Measurements from ENCODE around the gene CBFB.

Gene CBFB

GRCh38 chr16:67011274-67011673 is 17.7 kb upstream of the CBFB start:
- peaks cover 41% of the 10 kb centered on the region for H3K4me1 Mint-ChIP-seq (ENCODE audit: low read depth)
- H3K4me3 Mint-ChIP-seq: peak overlapping the region; percentile 75
- no peak overlapping the region for H3K27ac Mint-ChIP-seq
- peaks cover 19% of the 10 kb centered on the region for H3K36me3 Mint-ChIP-seq (ENCODE audit: low read depth)
- H3K9me3 Mint-ChIP-seq: no peaks in the 10 kb centered on the region
- H3K27me3 Mint-ChIP-seq (ENCODE audit: low read depth): no peaks in the 10 kb centered on the region
- DNase-seq (ENCODE audit: low spot score): no peak

- Mint-ChIP-seq H3K4me3 (peak overlapping the region; percentile 90), H3K27me3 (ENCODE audit: low read depth) (no peaks in the 10 kb centered on the region), H3K27ac (peak overlapping the region; percentile 85), H3K36me3 (ENCODE audit: low read depth) (peaks cover 13% of the 10 kb centered on the region), H3K9me3 (no peaks in the 10 kb centered on the region), H3K4me1 (ENCODE audit: low read depth) (peaks cover 50% of the 10 kb centered on the region)
- no peak for DNase-seq (ENCODE audit: low spot score)
These were observed 15.6 kb upstream of the CBFB start for GRCh38 chr16:67013233-67013822.

GRCh38 chr16:67013823-67014633 is 14.9 kb upstream of the CBFB start:
- DNase-seq (ENCODE audit: low spot score): peak; percentile 90
- Mint-ChIP-seq H3K4me1 (ENCODE audit: low read depth) (peaks cover 45% of the 10 kb centered on the region), H3K36me3 (ENCODE audit: low read depth) (peaks cover 8% of the 10 kb centered on the region), H3K27me3 (ENCODE audit: low read depth) (no peaks in the 10 kb centered on the region), H3K9me3 (no peaks in the 10 kb centered on the region), H3K4me3 (peak overlapping the region; percentile 92), H3K27ac (peak overlapping the region; percentile 94)

GRCh38 chr16:67014634-67015312 is 14.2 kb upstream of the CBFB start:
- peak overlapping the region; percentile 94 for H3K27ac Mint-ChIP-seq
- peaks cover 39% of the 10 kb centered on the region for H3K4me1 Mint-ChIP-seq (ENCODE audit: low read depth)
- no peaks in the 10 kb centered on the region for H3K9me3 Mint-ChIP-seq
- peaks cover 7% of the 10 kb centered on the region for H3K36me3 Mint-ChIP-seq (ENCODE audit: low read depth)
- H3K27me3 Mint-ChIP-seq (ENCODE audit: low read depth): no peaks in the 10 kb centered on the region
- no peak for DNase-seq (ENCODE audit: low spot score)
- H3K4me3 Mint-ChIP-seq: peak overlapping the region; percentile 92

GRCh38 chr16:67015313-67015731 is 13.6 kb upstream of the CBFB start:
- H3K4me3 Mint-ChIP-seq: no peak overlapping the region
- no peaks in the 10 kb centered on the region for H3K9me3 Mint-ChIP-seq
- no peak for DNase-seq (ENCODE audit: low spot score)
- no peaks in the 10 kb centered on the region for H3K27me3 Mint-ChIP-seq (ENCODE audit: low read depth)
- peaks cover 37% of the 10 kb centered on the region for H3K4me1 Mint-ChIP-seq (ENCODE audit: low read depth)
- H3K36me3 Mint-ChIP-seq (ENCODE audit: low read depth): peaks cover 6% of the 10 kb centered on the region
- H3K27ac Mint-ChIP-seq: peak overlapping the region; percentile 94

- Mint-ChIP-seq H3K36me3 (ENCODE audit: low read depth) (peaks cover 6% of the 10 kb centered on the region), H3K4me3 (no peak overlapping the region), H3K27ac (peak overlapping the region; percentile 67), H3K9me3 (no peaks in the 10 kb centered on the region), H3K4me1 (ENCODE audit: low read depth) (peaks cover 31% of the 10 kb centered on the region), H3K27me3 (ENCODE audit: low read depth) (no peaks in the 10 kb centered on the region)
- no peak for DNase-seq (ENCODE audit: low spot score)
These were observed 12.8 kb upstream of the CBFB start for GRCh38 chr16:67016143-67016542.

GRCh38 chr16:67016681-67017420 is 12.1 kb upstream of the CBFB start:
- no peak for DNase-seq (ENCODE audit: low spot score)
- no peaks in the 10 kb centered on the region for H3K27me3 Mint-ChIP-seq (ENCODE audit: low read depth)
- peaks cover 6% of the 10 kb centered on the region for H3K36me3 Mint-ChIP-seq (ENCODE audit: low read depth)
- H3K9me3 Mint-ChIP-seq: no peaks in the 10 kb centered on the region
- H3K4me1 Mint-ChIP-seq (ENCODE audit: low read depth): peaks cover 29% of the 10 kb centered on the region
- H3K27ac Mint-ChIP-seq: peak overlapping the region; percentile 13
- H3K4me3 Mint-ChIP-seq: no peak overlapping the region

GRCh38 chr16:67017421-67017750 is 11.6 kb upstream of the CBFB start:
- no peak for DNase-seq (ENCODE audit: low spot score)
- no peaks in the 10 kb centered on the region for H3K27me3 Mint-ChIP-seq (ENCODE audit: low read depth)
- H3K36me3 Mint-ChIP-seq (ENCODE audit: low read depth): peaks cover 4% of the 10 kb centered on the region
- no peaks in the 10 kb centered on the region for H3K9me3 Mint-ChIP-seq
- no peak overlapping the region for H3K4me3 Mint-ChIP-seq
- H3K27ac Mint-ChIP-seq: no peak overlapping the region
- H3K4me1 Mint-ChIP-seq (ENCODE audit: low read depth): peaks cover 27% of the 10 kb centered on the region

- Mint-ChIP-seq H3K9me3 (no peaks in the 10 kb centered on the region), H3K36me3 (ENCODE audit: low read depth) (peaks cover 4% of the 10 kb centered on the region), H3K27ac (no peak overlapping the region), H3K4me1 (ENCODE audit: low read depth) (peaks cover 32% of the 10 kb centered on the region), H3K4me3 (no peak overlapping the region), H3K27me3 (ENCODE audit: low read depth) (no peaks in the 10 kb centered on the region)
- peak; percentile 84 for DNase-seq (ENCODE audit: low spot score)
These were observed 11.0 kb upstream of the CBFB start for GRCh38 chr16:67017810-67018488.

- no peaks in the 10 kb centered on the region for H3K9me3 Mint-ChIP-seq
- DNase-seq (ENCODE audit: low spot score): no peak
- H3K4me1 Mint-ChIP-seq (ENCODE audit: low read depth): peaks cover 34% of the 10 kb centered on the region
- H3K4me3 Mint-ChIP-seq: no peak overlapping the region
- H3K27me3 Mint-ChIP-seq (ENCODE audit: low read depth): no peaks in the 10 kb centered on the region
- H3K36me3 Mint-ChIP-seq (ENCODE audit: low read depth): peaks cover 2% of the 10 kb centered on the region
- H3K27ac Mint-ChIP-seq: no peak overlapping the region
These were observed 9.8 kb upstream of the CBFB start for GRCh38 chr16:67019171-67019570.

- Mint-ChIP-seq H3K4me3 (no peak overlapping the region), H3K9me3 (no peaks in the 10 kb centered on the region), H3K36me3 (ENCODE audit: low read depth) (no peaks in the 10 kb centered on the region), H3K27ac (no peak overlapping the region), H3K4me1 (ENCODE audit: low read depth) (peaks cover 32% of the 10 kb centered on the region), H3K27me3 (ENCODE audit: low read depth) (no peaks in the 10 kb centered on the region)
- no peak for DNase-seq (ENCODE audit: low spot score)
These were observed 7.6 kb upstream of the CBFB start for GRCh38 chr16:67021321-67021720.

GRCh38 chr16:67022531-67023214 is 6.3 kb upstream of the CBFB start:
- Mint-ChIP-seq H3K27me3 (ENCODE audit: low read depth) (no peaks in the 10 kb centered on the region), H3K9me3 (no peaks in the 10 kb centered on the region), H3K27ac (no peak overlapping the region), H3K36me3 (ENCODE audit: low read depth) (no peaks in the 10 kb centered on the region), H3K4me1 (ENCODE audit: low read depth) (peaks cover 28% of the 10 kb centered on the region), H3K4me3 (peak overlapping the region; percentile 0)
- no peak for DNase-seq (ENCODE audit: low spot score)

GRCh38 chr16:67023689-67024088 is 5.3 kb upstream of the CBFB start:
- Mint-ChIP-seq H3K9me3 (no peaks in the 10 kb centered on the region), H3K27me3 (ENCODE audit: low read depth) (no peaks in the 10 kb centered on the region), H3K36me3 (ENCODE audit: low read depth) (no peaks in the 10 kb centered on the region), H3K27ac (no peak overlapping the region), H3K4me1 (ENCODE audit: low read depth) (peaks cover 28% of the 10 kb centered on the region), H3K4me3 (no peak overlapping the region)
- no peak for DNase-seq (ENCODE audit: low spot score)
